H9 (cell line): ENCODE data around the gene ZNF627. TPM values are rescaled to one million over a fixed set of nuclear protein-coding genes. Genes with fewer than 3 reads are reported as not detected.
"Not testable (repeated sequence)": the region's sequence is repeated elsewhere in the genome, so short reads cannot be mapped to it uniquely, and the experiment has no call there.

Experiments used
- DNase-seq: peaks from one replicate; pipeline ENCODE4 v3.0.0-alpha.2; 2017
- H2AFZ ChIP-seq: one replicate; pipeline ENCODE4 v1.6.1; 2013; ENCODE audit warnings: mild to moderate bottlenecking, low read length, control low read depth, moderate library complexity
- H2AK5ac ChIP-seq: 2 replicates; pipeline ENCODE4 v1.6.1; 2013; ENCODE audit warnings: low read length, control low read depth, mixed read lengths; ENCODE audit not compliant: insufficient read length
- H2BK120ac ChIP-seq: one replicate; pipeline ENCODE4 v1.6.1; 2013; ENCODE audit warnings: low read depth, mild to moderate bottlenecking, low read length, control low read depth, inconsistent platforms; ENCODE audit not compliant: poor library complexity, severe bottlenecking
- H2BK12ac ChIP-seq: 2 replicates; pipeline ENCODE4 v1.6.1; 2013; ENCODE audit warnings: low read length, control low read depth, mixed read lengths, low read depth; ENCODE audit not compliant: insufficient read length
- H2BK15ac ChIP-seq: 2 replicates; pipeline ENCODE4 v1.6.1; 2013; ENCODE audit warnings: low read depth, low read length, control low read depth
- H2BK20ac ChIP-seq: one replicate; pipeline ENCODE4 v1.6.1; 2013; ENCODE audit warnings: low read depth, mild to moderate bottlenecking, low read length, control low read depth, inconsistent platforms; ENCODE audit not compliant: poor library complexity, severe bottlenecking
- H2BK5ac ChIP-seq: 2 replicates; pipeline ENCODE4 v1.6.1; 2013; ENCODE audit warnings: low read length, control low read depth, mixed read lengths; ENCODE audit not compliant: insufficient read length
- H3K14ac ChIP-seq: 2 replicates; pipeline ENCODE4 v1.6.1; 2013; ENCODE audit warnings: low read length, control low read depth; ENCODE audit not compliant: insufficient read depth
- H3K18ac ChIP-seq: 2 replicates; pipeline ENCODE4 v1.6.1; 2013; ENCODE audit warnings: low read depth, mild to moderate bottlenecking, mixed read lengths, low read length, control low read depth; ENCODE audit not compliant: insufficient read length
- H3K23ac ChIP-seq: 2 replicates; pipeline ENCODE4 v1.6.1; 2013; ENCODE audit warnings: low read length, control low read depth, mixed read lengths, low read depth; ENCODE audit not compliant: insufficient read length
- H3K23me2 ChIP-seq: 2 replicates; pipeline ENCODE4 v1.6.1; 2013; ENCODE audit warnings: low read depth, mild to moderate bottlenecking, mixed read lengths, low read length, control low read depth; ENCODE audit not compliant: insufficient read length, poor library complexity, severe bottlenecking
- H3K27ac ChIP-seq: 2 replicates; pipeline ENCODE4 v1.5.1; 2013; ENCODE audit warnings: low read length, control low read depth, mixed read lengths, low read depth; ENCODE audit not compliant: insufficient read length
- H3K27me3 ChIP-seq: 2 replicates; pipeline ENCODE4 v1.6.1; 2013; ENCODE audit warnings: low read length, control low read depth, inconsistent platforms; ENCODE audit not compliant: insufficient read depth
- H3K4ac ChIP-seq: 2 replicates; pipeline ENCODE4 v1.6.1; 2013; ENCODE audit warnings: low read depth, mild to moderate bottlenecking, control low read depth, inconsistent platforms, low read length, moderate library complexity
- H3K4me1 ChIP-seq: 2 replicates; pipeline ENCODE4 v1.6.1; 2013; ENCODE audit warnings: low read length, control low read depth, inconsistent platforms; ENCODE audit not compliant: insufficient read depth
- H3K4me2 ChIP-seq: 2 replicates; pipeline ENCODE4 v1.6.1; 2013; ENCODE audit warnings: low read length, control low read depth, mixed read lengths; ENCODE audit not compliant: insufficient read length, insufficient read depth
- H3K56ac ChIP-seq: 2 replicates; pipeline ENCODE4 v1.6.1; 2013; ENCODE audit warnings: low read depth, mild to moderate bottlenecking, mixed read lengths, low read length, control low read depth; ENCODE audit not compliant: insufficient read length
- H3K79me1 ChIP-seq: 2 replicates; pipeline ENCODE4 v1.6.1; 2013; ENCODE audit warnings: low read depth, mild to moderate bottlenecking, moderate library complexity, low read length, control low read depth, inconsistent platforms; ENCODE audit not compliant: insufficient read depth, poor library complexity, severe bottlenecking
- H3K79me2 ChIP-seq: 2 replicates; pipeline ENCODE4 v1.6.1; 2013; ENCODE audit warnings: low read length, control low read depth, inconsistent platforms; ENCODE audit not compliant: insufficient read depth
- H3K9ac ChIP-seq: 2 replicates; pipeline ENCODE4 v1.6.1; 2013; ENCODE audit warnings: low read length, control low read depth, mixed read lengths; ENCODE audit not compliant: insufficient read length; ENCODE audit errors: extremely low read depth
- H3K9me3 ChIP-seq: one replicate; pipeline ENCODE4 v1.6.1; 2013; ENCODE audit warnings: low read depth, low read length, inconsistent platforms; ENCODE audit not compliant: control insufficient read depth
- H3T11ph ChIP-seq: one replicate; pipeline ENCODE4 v1.6.1; 2013; ENCODE audit warnings: mild to moderate bottlenecking, low read length, control low read depth, inconsistent platforms
- H4K20me1 ChIP-seq: one replicate; pipeline ENCODE4 v1.6.1; 2013; ENCODE audit not compliant: control insufficient read depth, insufficient read length, insufficient read depth
- H4K5ac ChIP-seq: 2 replicates; pipeline ENCODE4 v1.6.1; 2013; ENCODE audit warnings: low read depth, mild to moderate bottlenecking, mixed read lengths, low read length, control low read depth; ENCODE audit not compliant: insufficient read length
- H4K8ac ChIP-seq: replicated peaks from 2 replicates; pipeline ENCODE4 v1.6.1; 2013; ENCODE audit warnings: low read length, control low read depth, mixed read lengths, low read depth; ENCODE audit not compliant: insufficient read length
- H4K91ac ChIP-seq: 2 replicates; pipeline ENCODE4 v1.6.1; 2013; ENCODE audit warnings: low read depth, mild to moderate bottlenecking, moderate library complexity, mixed read lengths, low read length, control low read depth; ENCODE audit not compliant: insufficient read length
- H3K27ac Mint-ChIP-seq, 3 experiments: 2 replicates in 2 of 3; 3 replicates in 1 of 3; pipeline ENCODE4 v1.8.0; 2020 to 2021; ENCODE audit warnings: mixed read lengths in 3 of 3, mild to moderate bottlenecking in 1 of 3, moderate library complexity in 1 of 3
- H3K27me3 Mint-ChIP-seq: 2 replicates; pipeline ENCODE4 v1.8.0; 2021; ENCODE audit warnings: low read depth, mild to moderate bottlenecking, moderate library complexity, mixed read lengths
- H3K36me3 Mint-ChIP-seq, 3 experiments: 2 replicates in 2 of 3; 3 replicates in 1 of 3; pipeline ENCODE4 v1.8.0; 2020 to 2021; ENCODE audit warnings: low read depth in 3 of 3, mixed read lengths in 3 of 3; ENCODE audit not compliant: insufficient read depth in 1 of 3
- H3K4me1 Mint-ChIP-seq, 2 experiments: 2 replicates each; pipeline ENCODE4 v1.8.0; 2020; ENCODE audit warnings: mixed read lengths in 2 of 2
- H3K4me3 Mint-ChIP-seq, 2 experiments: 2 replicates in 1 of 2; 3 replicates in 1 of 2; pipeline ENCODE4 v1.8.0; 2020 to 2021; ENCODE audit warnings: mild to moderate bottlenecking in 2 of 2, mixed read lengths in 2 of 2, moderate library complexity in 1 of 2
- H3K9me3 Mint-ChIP-seq, 2 experiments: 2 replicates in 1 of 2; 3 replicates in 1 of 2; pipeline ENCODE4 v1.8.0; 2020; ENCODE audit warnings: mild to moderate bottlenecking in 2 of 2, mixed read lengths in 2 of 2, moderate library complexity in 1 of 2
- WGBS: extraction: QIAGEN DNeasy Blood & Tissue Kit; methylation state at CpG from one replicate; pipeline ENCODE4 v1.1.7; 2013; ENCODE audit warnings: missing lambda C conversion rate, low lambda C conversion rate, mixed read lengths; ENCODE audit not compliant: insufficient read length; ENCODE audit errors: extremely low coverage; 5-methylcytosine and 5-hydroxymethylcytosine counted together
- total RNA-seq: library from RNA; stranded (reverse); gene quantifications from 2 replicates; pipeline ENCODE4 v1.2.1, GENCODE V29; 2021
- TF ChIP-seq, protein P1 (sequence below): fragments of 200-600 bp; sonication (generic); conservative IDR thresholded peaks from 3 replicates; pipeline ENCODE4 v1.8.0; 2021; ENCODE audit warnings: antibody characterized with exemption, mild to moderate bottlenecking

Gene ZNF627
- total RNA-seq, 1 experiment from 2014 or later: 12.8 TPM

- Histone ChIP-seq H3K9ac (no peak overlapping the region), H3K14ac (no peak overlapping the region), H2BK5ac (no peak overlapping the region), H3K27ac (no peak overlapping the region), H3T11ph (no peak overlapping the region), H3K18ac (no peak overlapping the region), H3K23me2 (peaks cover 9% of the 10 kb centered on the region), H4K5ac (no peak overlapping the region), H2BK20ac (no peak overlapping the region), H2BK120ac (no peak overlapping the region), H3K79me2 (peaks cover 3% of the 10 kb centered on the region; the same call in 1 of the 2 replicates), H4K20me1 (no peaks in the 10 kb centered on the region), H2AK5ac (no peak overlapping the region), H3K27me3 (no peaks in the 10 kb centered on the region), H3K23ac (no peak overlapping the region), H2AFZ (no peak overlapping the region), H4K91ac (no peak overlapping the region), H3K4ac (no peak overlapping the region), H3K4me1 (no peaks in the 10 kb centered on the region), H3K79me1 (no peaks in the 10 kb centered on the region), H2BK15ac (no peak overlapping the region), H2BK12ac (no peak overlapping the region), H3K56ac (no peak overlapping the region), H4K8ac (no peak overlapping the region), H3K9me3 (no peaks in the 10 kb centered on the region), H3K4me2 (no peak overlapping the region)
- no peaks in the 10 kb centered on the region for H3K36me3 Mint-ChIP-seq
- no peak for DNase-seq
- no peak overlapping the region for H3K4me3 Mint-ChIP-seq
- WGBS: no CpG with 5 or more reads among the region's 8 CpGs
- TF ChIP-seq, protein P1, sequence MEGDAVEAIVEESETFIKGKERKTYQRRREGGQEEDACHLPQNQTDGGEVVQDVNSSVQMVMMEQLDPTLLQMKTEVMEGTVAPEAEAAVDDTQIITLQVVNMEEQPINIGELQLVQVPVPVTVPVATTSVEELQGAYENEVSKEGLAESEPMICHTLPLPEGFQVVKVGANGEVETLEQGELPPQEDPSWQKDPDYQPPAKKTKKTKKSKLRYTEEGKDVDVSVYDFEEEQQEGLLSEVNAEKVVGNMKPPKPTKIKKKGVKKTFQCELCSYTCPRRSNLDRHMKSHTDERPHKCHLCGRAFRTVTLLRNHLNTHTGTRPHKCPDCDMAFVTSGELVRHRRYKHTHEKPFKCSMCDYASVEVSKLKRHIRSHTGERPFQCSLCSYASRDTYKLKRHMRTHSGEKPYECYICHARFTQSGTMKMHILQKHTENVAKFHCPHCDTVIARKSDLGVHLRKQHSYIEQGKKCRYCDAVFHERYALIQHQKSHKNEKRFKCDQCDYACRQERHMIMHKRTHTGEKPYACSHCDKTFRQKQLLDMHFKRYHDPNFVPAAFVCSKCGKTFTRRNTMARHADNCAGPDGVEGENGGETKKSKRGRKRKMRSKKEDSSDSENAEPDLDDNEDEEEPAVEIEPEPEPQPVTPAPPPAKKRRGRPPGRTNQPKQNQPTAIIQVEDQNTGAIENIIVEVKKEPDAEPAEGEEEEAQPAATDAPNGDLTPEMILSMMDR: no peak
- H3K27ac Mint-ChIP-seq: no peak overlapping the region; a peak in 1 of 7 replicates
- no peaks in the 10 kb centered on the region; the same call in 1 of the 2 replicates for H3K27me3 Mint-ChIP-seq
- peaks cover 0 to 3% of the 10 kb centered on the region in 2 experiments; a peak in 1 of 5 replicates for H3K9me3 Mint-ChIP-seq
- peaks cover 5 to 11% of the 10 kb centered on the region in 2 experiments for H3K4me1 Mint-ChIP-seq
Observed at GRCh38 chr19:11563532-11563931, 33.8 kb upstream of the ZNF627 start.

DNA sequence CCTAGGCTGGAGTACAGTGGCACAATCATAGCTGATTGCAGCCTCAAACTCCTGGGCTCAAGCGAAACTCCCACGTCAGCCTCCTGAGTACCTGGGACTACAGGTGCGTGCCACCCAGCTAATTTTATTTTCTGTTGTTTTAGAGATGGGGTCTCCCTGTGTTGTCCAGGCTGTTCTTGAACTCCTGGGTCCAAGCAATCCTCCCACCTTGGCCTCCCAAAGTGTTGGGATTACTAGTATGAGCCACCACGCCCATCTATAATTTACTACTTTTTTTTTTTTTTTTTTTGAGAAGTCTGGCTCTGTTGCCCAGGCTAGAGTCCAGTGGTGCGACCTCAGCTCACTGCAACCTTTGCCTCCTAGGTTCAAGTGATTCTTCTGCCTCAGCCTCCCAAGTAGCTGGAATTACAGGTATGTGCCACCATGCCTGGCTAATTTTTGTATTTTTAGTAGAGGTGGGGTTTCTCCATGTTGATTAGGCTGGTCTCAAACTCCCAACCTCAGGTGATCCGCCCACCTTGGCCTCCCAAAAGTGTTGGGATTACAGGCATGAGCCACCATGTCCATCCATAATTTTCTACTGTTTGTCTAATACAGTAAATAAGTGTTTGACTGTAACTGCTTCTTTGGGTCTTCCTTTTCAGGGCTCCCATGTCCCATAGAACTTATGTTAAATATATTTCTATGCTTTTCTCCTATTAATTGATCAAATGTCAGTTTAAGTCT is 33.0 kb upstream of the ZNF627 start:
- H3K79me2 ChIP-seq, H3K4ac ChIP-seq, H2BK12ac ChIP-seq, H3K9me3 Mint-ChIP-seq, H3K79me1 ChIP-seq, H2BK15ac ChIP-seq, H3K23ac ChIP-seq, H3K4me1 ChIP-seq, H3K4me2 ChIP-seq, H2AK5ac ChIP-seq, H2BK20ac ChIP-seq, H3K27me3 ChIP-seq, H3K36me3 Mint-ChIP-seq, H3T11ph ChIP-seq, H2BK5ac ChIP-seq, H3K4me1 Mint-ChIP-seq, DNase-seq, H3K18ac ChIP-seq, H3K56ac ChIP-seq, H2BK120ac ChIP-seq, H3K27ac Mint-ChIP-seq, H4K20me1 ChIP-seq, H3K27me3 Mint-ChIP-seq, H3K27ac ChIP-seq, H3K23me2 ChIP-seq, H4K8ac ChIP-seq, H4K91ac ChIP-seq, H4K5ac ChIP-seq, H3K9ac ChIP-seq, H3K4me3 Mint-ChIP-seq, H3K9me3 ChIP-seq, H2AFZ ChIP-seq, H3K14ac ChIP-seq: not testable (repeated sequence)
- WGBS: no CpG with 5 or more reads among the region's 6 CpGs
